NCI-H2107 treated with DMSO at 0.1 percent for 48 hours (cell line): ENCODE measurements around the gene BAIAP3.

Experiments used
- DNase-seq: peaks from one replicate; lab custom pipeline; 2025; ENCODE audit not compliant: unreplicated experiment; lab: John Stamatoyannopoulos, UW

BAIAP3 gene

DNA sequence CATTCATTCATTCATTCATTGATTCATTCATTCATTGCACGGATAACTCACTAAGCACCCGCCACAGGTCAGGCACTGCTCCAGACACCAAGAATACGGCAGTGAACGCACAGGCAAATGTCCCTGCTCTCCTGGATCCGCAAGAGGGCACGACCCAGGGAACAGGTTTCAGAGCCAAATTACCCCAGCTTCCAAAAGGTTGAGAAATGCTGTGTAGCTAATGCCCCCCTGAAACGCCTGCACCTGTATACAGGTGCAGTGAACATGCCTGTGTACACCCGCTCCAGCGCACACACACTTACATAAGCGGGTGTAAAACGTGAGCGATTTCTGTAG is 33.6 kb upstream of the BAIAP3 start:
- DNase-seq, result no peak

DNA sequence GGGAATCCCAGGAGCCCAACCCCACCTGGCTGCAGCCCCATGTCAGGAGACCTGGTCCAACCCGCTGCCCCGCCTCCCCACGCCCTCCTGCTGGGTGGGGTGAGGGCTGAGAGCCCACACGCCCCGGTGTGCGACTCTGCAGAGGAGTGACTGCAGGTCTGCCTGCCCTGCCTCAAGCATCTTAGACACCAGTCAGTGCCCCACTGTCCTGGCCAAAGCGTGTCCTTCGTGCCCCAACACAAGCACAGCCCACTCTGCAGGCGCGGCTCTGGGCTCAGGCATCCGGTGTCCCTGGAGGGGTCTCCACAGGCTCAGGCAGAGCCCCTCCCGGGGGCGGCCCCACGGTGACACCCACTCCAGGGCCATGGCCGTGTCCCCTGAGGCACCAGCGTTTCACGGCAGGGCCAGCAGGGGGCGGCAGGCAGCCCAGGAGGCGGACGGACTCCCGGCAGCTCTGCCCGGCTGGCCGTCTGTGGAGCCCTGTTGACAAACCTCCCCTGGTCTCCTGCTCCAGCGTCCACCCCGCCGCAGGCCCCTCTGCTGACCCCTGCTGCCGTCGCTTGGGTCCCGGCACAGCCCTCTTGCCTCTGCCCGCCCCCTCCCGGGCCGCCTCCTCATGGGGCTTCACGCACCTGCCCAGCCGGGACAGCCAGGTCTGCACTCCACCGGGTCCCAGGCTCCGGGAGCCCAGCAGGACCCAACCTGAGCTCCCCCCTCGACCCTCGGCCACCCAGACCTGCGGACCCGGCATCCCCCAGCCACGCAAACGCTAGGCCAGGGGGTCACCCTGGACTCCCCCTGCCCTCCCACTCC is 32.6 kb upstream of the BAIAP3 start:
- DNase-seq, result no peak

DNA sequence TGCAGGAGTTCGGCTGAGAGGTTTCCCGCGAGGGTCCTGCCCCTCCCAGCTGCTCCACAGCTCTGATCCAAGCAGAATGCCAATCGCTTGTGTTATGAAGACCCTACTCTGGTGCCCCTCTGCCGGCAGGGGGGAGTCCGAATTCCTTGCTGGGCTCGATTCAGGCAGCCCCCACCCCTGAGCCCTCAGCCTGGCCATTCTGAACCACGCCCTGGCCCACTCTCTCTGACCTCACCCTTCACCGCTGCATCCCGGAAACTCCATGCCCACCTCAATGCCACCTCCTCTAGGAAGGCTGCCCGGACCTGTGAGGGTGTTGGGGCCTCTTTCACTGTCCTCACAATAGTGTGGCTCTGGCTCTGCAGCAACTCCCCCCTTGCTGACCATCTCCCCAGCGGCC is 31.9 kb upstream of the BAIAP3 start:
- no peak for DNase-seq

DNA sequence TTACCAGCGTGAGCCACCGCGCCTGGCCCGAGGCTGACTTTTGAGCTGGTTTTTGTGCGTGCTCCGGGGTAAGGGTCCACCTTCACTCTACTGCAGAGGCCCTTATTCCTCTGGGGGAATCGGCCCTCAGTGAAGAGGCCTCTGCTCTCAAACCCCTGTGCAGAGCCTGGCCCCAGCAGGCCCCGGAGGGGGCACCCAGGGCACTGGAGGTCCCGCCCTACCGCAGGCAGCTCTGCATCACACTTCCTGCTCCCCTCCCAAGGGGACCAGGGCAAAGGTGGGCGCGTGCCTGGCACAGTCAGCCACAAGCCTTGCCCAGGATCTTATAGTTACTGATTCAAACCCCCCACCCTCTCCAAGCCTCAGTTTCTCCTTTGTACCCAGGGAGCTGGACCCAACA is 27.6 kb upstream of the BAIAP3 start:
- no peak for DNase-seq

DNA sequence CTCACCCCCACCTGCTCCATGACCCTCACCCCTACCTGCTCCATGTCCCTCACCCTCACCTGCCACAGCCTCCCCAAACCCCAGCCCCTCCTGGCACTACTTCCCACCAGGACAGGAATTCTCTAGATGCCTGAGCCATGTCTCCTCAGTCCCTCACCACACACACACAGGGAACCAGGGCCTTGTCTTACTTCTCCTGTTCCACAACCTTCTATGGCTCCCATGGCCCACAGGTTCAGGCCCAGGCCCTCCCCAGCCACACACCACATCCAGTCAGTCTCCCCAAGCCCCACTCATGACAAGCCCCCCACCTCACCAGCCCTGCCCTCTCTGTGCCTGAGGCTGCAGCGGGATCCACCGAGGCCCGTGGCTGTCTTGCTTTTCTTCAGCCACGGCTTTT is 27.1 kb upstream of the BAIAP3 start:
- DNase-seq, result no peak

DNA sequence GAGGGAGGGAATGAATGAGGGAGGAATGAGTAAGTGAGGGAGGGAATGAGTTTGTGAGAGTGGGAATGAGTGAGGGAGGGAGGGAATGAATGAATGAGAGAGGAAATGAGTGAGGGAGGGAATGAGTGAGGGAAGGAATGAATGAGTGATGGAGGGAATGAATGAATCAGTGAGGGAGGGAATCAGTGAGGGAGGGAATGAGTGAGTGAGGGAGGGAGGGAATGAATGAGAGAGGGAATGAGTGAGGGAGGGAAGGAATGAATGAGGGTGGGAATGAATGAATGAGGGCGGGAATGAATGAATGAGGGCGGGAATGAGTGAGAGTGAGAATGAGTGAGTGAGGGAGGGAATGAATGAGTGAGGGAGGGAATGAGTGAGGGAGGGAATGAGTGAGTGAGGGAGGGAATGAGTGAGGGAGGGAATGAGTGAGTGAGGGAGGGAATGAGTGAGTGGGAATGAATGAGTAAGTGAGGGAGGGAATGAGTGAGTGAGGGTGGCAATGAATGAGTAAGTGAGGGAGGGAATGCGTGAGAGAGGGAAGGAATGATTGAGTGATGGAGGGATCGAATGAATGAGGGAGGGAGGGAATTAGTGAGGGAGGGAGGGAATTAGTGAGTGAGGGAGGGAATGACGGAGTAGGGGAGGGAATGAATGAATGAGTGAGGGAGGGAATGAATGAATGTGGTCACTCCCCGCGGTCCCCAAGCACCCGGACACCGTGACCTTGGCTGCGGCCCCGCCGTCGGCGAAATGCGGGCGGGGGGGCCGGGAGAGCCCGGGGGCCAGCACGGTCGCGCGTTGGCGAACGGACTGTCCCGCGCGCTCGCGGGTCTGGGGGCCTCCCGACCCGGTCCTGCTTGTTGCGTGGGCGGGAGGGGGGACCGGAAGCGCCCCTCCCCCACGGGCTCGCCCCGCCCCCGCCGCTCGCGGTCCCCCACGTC is 25.1 kb upstream of the BAIAP3 start:
- no peak for DNase-seq

DNA sequence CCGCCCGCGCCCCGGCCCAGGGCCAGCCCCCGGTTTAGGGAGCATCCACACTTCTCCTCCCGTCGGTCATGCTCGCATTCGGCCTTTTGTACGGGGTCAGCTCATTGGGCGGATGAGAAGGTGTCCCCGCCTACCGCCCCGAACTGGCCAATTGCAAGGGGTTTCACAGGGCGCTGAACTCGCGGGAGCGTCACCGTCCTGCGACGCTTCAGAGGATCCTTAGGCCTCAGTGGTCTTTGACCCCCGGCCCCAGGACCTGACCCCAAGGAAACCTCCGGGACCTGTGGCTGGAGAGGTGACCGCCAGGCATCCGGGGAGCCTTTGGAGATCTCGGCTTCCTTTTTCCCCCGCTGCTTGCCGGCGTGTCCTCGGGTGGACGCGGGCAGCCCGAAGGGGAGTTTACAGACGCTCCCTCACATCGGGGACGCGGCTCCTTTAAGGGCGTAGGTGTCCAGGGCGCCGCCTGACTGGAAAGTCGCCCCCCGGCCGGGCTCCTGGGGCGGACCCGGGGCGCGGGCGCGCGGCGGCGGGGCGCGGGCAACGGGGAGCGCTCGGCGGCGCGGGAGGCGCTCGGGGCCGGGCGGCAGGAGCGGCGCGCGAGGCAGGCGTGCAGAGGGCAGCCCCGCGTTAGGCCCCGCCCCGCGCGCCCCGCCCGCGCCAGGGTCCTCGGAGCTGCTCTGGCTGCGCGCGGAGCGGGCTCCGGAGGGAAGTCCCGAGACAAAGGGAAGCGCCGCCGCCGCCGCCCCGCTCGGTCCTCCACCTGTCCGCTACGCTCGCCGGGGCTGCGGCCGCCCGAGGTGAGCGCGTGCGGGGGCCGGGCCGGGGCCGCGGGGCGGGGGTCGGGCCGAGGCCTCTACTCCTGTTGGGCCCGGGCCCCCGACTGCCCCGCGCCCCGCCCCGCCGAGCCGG is 24.2 kb upstream of the BAIAP3 start, which contains the start of gene UBE2I:
UBE2I (plus strand) TSS at position 660 of the 909 bp plus-strand sequence. CDS start 4,395 bp downstream, outside the sequence.
- DNase-seq, result peak; percentile 88

DNA sequence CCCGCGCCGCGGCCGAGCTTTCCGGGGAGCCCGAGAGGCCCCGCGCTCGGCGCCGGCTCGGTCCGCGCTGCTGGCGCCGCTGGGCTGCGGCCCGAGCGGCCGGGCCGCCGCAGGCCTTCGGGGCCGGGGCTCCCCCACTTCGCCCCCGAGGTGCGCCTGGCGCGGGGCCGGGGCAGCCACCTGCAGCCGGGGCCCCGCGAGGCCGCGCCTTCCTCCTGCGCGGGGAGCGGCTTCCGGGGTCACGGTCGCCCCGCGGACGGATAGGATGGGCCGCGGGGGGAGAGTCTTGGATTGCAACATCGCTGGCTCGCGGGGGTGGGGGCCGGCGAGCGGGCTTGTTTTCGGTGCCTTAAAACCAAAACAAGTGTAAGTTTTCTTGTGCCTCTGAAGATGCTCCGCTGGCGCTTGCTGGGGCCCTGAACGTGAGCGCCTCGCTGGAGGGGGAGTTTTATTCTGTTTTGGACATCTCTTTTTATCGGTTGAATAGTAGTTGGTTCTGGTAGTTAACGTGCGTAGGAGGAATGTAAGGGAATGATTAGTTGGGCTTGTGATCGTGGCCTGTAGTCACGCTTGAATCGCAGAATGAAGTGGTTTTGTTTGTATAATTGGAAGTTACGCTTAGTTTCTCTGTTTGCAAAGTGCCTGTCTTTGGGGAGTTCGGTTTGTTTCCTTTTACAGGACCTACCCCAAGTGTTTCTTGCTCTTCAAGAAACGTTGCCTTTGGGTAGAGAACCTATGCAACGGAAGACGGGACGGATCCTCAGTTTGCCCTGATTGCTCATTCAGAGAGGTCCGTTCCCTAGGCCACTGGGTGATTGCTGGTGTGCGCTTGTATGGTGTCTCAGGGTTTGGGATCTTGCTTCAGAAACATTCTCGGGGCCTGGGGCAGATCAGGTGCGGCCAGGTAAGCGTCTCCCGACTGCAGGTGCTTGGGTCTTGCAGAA is 23.3 kb upstream of the BAIAP3 start:
- DNase-seq, result peak; percentile 11

DNA sequence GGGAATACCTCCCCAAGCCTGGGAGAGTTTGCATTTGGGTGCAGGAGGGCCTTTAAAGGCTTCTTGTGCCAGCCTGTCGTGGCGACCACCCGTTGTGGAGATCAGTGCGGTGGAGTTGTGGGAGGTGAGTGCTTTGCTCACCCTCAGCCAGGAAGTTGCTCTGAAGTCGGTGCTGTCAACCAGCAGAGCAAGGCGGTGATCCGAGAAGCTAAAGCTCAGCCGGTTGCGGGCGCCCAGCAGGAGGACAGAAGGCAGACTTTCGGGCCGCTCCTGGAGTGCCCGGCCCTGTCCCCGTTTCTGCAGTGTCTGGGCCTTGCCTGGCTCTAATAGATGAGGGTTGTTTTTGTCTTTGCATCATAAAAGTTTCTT is 22.6 kb upstream of the BAIAP3 start:
- no peak for DNase-seq

DNA sequence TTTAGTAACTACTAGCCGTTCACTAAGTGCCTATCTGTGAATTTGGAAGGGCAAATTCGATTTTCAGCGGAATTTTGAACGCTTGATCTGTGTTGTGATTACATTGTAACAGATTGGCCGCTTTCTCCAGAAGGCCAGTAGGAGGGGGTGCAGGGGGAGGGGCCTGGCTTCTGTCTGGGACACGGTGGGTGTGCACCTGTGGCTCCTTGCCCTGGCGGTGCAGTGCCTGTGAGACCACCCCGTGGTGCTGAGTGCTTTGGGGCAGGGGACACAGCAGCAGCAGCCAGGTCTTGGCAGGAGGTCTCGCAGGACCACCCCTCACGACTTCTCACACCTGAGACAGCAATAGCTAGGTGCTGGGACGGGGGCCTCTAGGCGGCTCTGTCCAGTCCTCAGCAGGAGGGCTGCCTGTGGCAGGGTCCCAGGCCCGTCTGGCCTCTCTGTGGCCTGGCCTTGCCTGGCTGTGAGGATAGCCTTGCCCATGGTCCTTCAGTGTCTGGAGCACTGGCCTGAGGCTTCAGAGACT is 22.2 kb upstream of the BAIAP3 start:
- DNase-seq, result no peak

DNA sequence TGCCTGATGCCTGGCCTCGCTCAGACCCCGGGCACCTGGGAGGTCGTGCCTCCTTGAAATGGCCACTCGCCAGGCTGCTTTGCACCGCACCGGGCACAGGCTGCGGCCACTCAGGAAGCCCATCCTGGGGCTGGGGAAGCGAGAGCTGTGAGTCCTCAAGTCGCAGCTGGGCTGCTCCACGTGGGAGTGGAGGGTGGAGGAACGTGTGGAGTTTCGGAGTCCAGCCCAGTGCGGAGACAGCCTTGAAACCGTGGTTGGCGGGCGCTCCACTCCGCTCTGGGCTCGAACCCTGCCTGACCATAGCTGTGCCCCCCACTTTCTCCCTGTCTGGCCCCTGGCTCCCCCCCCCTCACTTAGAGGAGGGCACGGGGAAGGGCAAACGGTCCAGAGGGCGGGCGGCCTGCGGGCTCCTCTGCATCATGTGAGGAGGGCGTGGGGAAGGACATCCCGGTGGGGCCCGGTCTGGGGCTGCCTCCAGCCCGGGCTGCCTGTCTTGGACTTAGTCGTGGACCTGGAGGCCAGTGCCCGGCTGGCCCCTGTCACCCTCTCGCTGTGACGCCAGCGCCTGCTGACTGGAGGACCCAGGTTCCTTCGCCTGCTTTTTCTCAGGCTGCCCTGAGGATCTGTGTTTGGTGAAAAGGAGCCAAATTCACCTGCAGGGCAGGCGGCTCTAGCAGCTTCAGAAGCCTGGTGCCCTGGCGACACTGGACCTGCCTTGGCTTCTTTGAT is 21.5 kb upstream of the BAIAP3 start:
- no peak for DNase-seq

DNA sequence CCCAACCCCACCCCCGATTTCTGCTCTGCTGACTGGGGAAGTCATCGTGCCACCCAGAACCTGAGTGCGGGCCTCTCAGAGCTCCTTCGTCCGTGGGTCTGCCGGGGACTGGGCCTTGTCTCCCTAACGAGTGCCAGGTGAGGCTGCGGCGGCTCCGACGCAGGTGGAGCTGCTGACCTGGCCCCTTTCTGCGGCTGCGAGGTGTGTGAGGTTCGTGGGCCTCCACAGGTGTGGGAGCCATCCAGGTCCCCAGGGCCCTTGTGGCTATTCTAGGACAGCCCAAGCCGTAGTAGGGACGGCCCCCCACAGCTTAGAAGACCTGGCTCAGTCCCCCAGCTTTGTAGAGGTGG is 21.0 kb upstream of the BAIAP3 start:
- DNase-seq, result no peak

DNA sequence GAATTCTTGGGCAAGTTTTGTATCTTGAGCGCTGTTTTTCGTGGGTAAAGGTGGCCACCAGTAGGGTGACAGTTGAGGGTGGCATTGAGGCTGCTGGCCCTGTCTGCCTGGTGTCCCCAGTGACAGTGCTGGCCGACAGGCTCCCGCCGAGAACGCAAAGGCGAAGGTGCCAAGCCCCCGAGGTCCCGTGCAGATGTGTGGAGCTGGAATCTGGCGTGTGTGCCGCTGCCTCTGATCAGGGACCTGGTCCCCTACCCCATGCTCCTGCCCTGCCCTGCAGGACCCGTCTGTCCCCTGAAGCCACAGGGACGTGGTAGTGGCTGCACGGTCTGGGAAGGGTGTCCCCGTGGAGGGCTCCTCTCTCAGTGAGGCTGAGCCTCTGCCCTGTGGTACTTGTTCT is 20.5 kb upstream of the BAIAP3 start:
- DNase-seq, result no peak

DNA sequence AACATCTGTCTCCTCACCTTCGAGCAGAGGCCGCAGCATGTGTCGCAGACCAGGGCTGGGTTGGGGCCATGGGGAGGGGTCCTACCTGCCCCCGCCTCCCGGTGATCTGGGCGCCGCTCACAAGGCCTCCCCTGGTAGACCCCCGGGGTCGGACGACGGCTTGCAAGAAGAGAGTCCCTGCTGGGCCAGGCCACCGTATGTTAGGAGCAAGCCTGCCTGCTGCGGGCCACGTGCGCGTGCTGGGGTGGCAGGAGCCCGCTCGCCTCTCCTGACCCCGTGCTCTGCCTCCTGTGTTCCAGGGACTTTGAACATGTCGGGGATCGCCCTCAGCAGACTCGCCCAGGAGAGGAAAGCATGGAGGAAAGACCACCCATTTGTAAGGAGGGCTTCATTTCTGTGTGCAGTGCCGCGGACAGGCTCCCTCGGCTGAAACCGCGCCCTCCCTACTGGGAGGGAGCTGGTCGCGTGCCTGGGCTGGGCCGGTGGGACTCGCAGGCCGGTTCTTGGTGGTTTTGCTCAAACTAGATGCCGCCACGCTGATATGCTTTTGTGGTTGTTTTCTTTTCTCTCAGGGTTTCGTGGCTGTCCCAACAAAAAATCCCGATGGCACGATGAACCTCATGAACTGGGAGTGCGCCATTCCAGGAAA is 19.6 kb upstream of the BAIAP3 start:
- no peak for DNase-seq

DNA sequence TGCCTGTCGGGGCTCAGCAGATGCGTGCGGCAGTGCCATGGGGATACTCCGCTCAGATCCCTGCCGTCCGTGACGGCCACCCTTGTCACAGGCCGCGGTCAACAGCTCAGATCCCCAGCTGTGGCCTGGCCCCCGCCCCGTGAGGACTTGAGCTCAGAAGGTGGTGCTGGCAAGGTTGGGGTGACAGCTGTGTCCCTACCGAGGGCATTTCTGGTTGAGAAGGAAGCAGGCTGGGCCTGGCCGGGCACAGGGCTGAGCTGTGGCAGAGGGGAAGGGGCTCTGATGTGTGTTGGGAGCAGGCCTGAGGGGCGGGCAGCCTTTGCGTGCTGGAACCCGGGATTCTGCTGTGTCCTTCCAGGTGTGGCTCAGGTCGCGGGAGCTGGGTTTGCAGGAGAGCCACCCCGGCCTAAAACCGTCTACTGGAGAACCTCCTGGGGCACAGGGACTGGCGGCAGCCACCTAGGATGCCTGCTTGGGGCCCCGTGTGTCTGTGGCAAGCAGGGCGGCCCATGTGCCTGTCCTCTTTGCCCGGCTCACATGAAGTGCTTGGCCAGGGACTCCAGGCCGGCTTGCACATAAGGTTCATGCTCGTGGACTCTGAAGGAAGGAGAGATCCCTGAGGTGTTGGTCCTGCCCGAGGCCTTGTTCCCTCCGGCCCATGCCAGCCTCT is 18.9 kb upstream of the BAIAP3 start:
- DNase-seq, result no peak

DNA sequence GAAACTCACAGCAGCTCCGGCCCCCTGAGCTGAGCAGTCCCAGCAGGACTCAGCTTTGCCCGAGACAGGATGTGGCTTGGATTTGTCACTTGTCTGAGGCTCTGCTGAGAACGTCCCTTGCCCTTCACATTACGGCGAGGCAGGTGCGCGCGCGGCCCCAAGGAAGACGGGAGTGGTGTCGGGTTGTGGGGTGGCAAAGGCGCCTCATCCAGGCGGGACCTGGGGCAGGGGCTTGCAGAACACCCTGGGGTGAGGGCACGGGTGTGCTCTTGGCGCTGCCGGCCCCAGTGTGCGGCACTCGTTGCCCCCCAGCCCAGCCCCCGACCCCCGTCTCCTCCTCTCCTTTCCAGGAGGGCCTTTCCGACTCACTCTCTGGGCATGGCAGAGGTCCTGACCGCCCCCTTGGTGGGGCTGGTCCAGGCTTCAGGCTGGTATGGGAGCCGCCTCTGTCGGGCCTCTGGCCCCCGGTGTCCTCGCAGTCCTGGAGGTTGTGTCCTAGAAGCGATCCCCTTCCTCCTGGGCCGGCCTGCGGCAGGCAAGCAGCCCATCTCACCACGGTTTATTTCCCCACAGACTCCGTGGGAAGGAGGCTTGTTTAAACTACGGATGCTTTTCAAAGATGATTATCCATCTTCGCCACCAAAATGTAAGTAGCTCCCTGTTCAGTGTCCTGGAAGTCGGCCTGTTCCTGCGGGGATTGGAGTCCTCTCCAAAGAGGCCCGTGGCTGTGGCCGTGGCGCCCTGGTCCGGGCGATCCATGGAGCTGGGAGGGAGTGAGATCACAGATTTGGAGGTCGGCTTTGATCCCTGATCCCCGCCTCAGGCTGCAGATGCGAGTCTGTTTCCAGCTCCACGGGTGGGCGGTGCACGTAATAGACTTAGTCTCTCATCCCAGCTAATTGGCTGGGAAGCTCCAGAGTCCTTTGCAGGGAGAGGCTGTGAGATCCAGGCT is 18.1 kb upstream of the BAIAP3 start:
- no peak for DNase-seq

DNA sequence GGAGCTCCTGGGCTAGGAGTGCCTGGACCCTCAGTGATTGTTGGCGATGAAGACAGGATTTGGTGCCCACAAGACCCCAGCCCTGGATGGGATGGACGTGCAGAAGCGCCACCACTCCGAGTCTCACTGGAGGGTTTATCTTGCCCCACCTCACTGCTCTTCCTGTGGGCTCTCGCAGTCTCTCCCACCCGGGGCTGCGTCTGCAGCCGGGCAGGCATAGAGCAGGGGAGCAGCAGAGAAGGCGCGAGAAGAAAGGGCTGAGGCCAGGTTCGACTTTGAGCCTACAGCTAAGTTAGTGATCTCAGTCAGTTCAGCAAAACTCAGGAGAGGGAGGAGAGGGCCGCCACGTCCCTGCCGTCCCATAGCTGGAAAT is 17.4 kb upstream of the BAIAP3 start:
- no peak for DNase-seq
